ENCODE measurements around the gene TSACC. TPM values are rescaled to one million over a fixed set of nuclear protein-coding genes. Genes with fewer than 3 reads are reported as not detected.

The TSACC gene
- total and polyA plus RNA-seq, 2 of the 8 experiments (the other 6 are each of a cell fraction or from before 2014, with no cell fraction given): 1.0 to 5.0 TPM

DNA sequence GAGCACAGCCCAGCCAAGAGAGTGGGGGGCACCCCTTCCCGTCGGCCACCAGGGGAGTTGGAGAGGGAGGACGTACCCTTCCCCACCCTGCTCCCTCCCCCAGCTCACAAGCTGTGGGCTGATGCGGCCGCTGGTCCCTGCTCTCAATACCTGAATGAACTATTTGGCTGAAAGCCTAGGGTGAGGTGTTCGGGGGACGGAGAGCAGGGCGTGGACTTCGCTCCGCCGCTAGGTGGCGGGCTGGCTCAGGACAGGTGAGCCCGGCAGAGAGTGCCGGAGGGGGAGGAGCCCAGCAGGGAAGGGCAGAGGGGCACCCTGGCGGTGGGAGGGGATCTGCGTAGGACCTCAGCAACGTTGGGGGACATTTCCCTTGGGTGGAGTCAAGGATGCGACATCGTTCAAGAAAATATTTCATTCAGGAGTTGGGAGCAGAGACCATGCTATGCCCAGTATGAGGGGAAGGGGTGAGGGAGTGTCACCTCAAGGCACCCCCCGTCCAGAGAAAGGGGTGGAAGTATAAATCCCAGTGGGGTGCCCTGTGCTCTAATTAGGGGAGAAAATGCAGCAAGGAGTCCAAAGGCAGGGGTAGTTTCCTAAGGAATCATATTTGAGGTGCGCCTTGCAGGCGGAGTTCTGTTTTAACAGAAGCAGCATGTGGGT, 18.7 kb downstream of the TSACC start:
- POLR2A ChIA-PET (ENCODE audit: partially characterized antibody): interaction anchor here (0.7 to 2.0 kb wide), 5 partner anchors 9 to 75 kb away, joined by 3 to 7 read pairs (median 3); partner anchors contain the start of gene RHBG
- TF ChIP-seq CBX5 (IDR thresholded peaks at IDR 0.05; ENCODE audit: low read depth, low read length) (no peak), BCL11A (IDR thresholded peaks at IDR 0.05; ENCODE audit: low read depth in 2 of 2, low read length in 2 of 2) (no peak), TCF12 (IDR thresholded peaks at IDR 0.05; ENCODE audit: low read depth, low read length) (no peak), EZH2 (IDR thresholded peaks at IDR 0.05; ENCODE audit: low read depth, low read length, severe bottlenecking) (no peak), TEAD4 (IDR thresholded peaks at IDR 0.05; ENCODE audit: low read depth, low read length) (peak; percentile 68; the same call in 1 of the 2 replicates), GTF2F1 (IDR thresholded peaks at IDR 0.05; ENCODE audit: borderline replicate concordance, low read depth, low read length) (no peak), GABPA (IDR thresholded peaks at IDR 0.05; ENCODE audit: borderline replicate concordance, insufficient read depth, low read length) (no peak), BACH1 (IDR thresholded peaks at IDR 0.05; ENCODE audit: low read length) (0 out of 2 replicates have a peak, but pooled peaks have one; percentile 27), KDM1A (IDR thresholded peaks at IDR 0.05; ENCODE audit: borderline replicate concordance, low read length) (no peak; the same call in 1 of the 2 replicates), HDAC2 (IDR thresholded peaks at IDR 0.05; ENCODE audit: borderline replicate concordance in 1 of 2, low read depth in 2 of 2, low read length in 2 of 2) (no peak; a peak in 2 of 4 replicates), POLR2AphosphoS5 (IDR thresholded peaks at IDR 0.05; ENCODE audit: low read depth, low read length) (peak; percentile 42; the same call in 1 of the 2 replicates)

More for the DNA sequence above, 18.7 kb downstream of the TSACC start:
- Histone ChIP-seq H3K14ac (ENCODE audit: insufficient read length) (no peak overlapping the region), H3K79me2 (ENCODE audit: control insufficient read depth in 1 of 2, insufficient read depth in 2 of 2, low read length in 2 of 2) (no peaks in the 10 kb centered on the region), H4K91ac (replicated peaks; ENCODE audit: insufficient read length, low read length) (no peak overlapping the region), H4K5ac (ENCODE audit: insufficient read length, low read depth, low read length) (no peak overlapping the region), H3K9ac (replicated peaks in 1 of 4; ENCODE audit: extremely low read depth in 1 of 4, low read depth in 3 of 4, low read length in 3 of 4) (no peak overlapping the region), H3K4ac (replicated peaks; ENCODE audit: insufficient read length, low read depth, low read length) (no peak overlapping the region), H2AK5ac (ENCODE audit: low read depth, low read length) (no peak overlapping the region), H3K18ac (ENCODE audit: extremely low read depth, low read length) (peak overlapping the region; percentile 48; the same call in 1 of the 2 replicates), H2AFZ (ENCODE audit: low read length) (peak overlapping the region; percentile 37), H3K4me1 (replicated peaks in 1 of 4; ENCODE audit: control insufficient read depth in 3 of 4, insufficient read depth in 4 of 4, low read length in 3 of 4) (peaks cover 0 to 4% (median 2%) of the 10 kb centered on the region in 4 experiments; a peak in 3 of 7 replicates), H2BK5ac (ENCODE audit: low read depth, low read length) (no peak overlapping the region), H3K23me2 (ENCODE audit: low read depth, low read length) (peaks cover 6% of the 10 kb centered on the region; the same call in 1 of the 2 replicates), H3K4me3 (ENCODE audit: extremely low read depth in 1 of 4, insufficient read depth in 2 of 4, low read depth in 3 of 4, low read length in 4 of 4) (peak overlapping the region; percentile 27 to 58 (median 42); a peak in 6 of 8 replicates), H3K4me2 (ENCODE audit: insufficient read depth in 1 of 2, low read depth in 2 of 2, low read length in 2 of 2) (peak overlapping the region; percentile 49 to 80), H3K9me3 (ENCODE audit: insufficient read depth in 2 of 2, low read depth in 1 of 2, low read length in 1 of 2) (no peaks in the 10 kb centered on the region), H3K36me3 (ENCODE audit: control insufficient read depth in 2 of 4, insufficient read depth in 4 of 4, low read length in 3 of 4) (no peaks in the 10 kb centered on the region), H2BK120ac (replicated peaks; ENCODE audit: low read depth, low read length) (peak overlapping the region; percentile 34), H3K79me1 (ENCODE audit: low read depth, low read length) (no peaks in the 10 kb centered on the region), H4K8ac (ENCODE audit: extremely low read depth, insufficient read depth, low read length) (no peak overlapping the region), H4K20me1 (replicated peaks in 1 of 2; ENCODE audit: control insufficient read depth in 1 of 2, insufficient read depth in 2 of 2, low read length in 2 of 2) (no peaks in the 10 kb centered on the region), H3K56ac (replicated peaks; ENCODE audit: insufficient read length, low read depth, low read length) (no peak overlapping the region), H3K27me3 (replicated peaks in 1 of 4; ENCODE audit: control insufficient read depth in 3 of 4, extremely low read depth in 1 of 4, insufficient read depth in 3 of 4, low read length in 3 of 4) (no peaks in the 10 kb centered on the region; a peak in 1 of 7 replicates), H2BK15ac (ENCODE audit: low read length) (0 out of 2 replicates have a peak overlapping the region, but pooled peaks have one; percentile 61), H3K27ac (ENCODE audit: low read depth, low read length) (no peak overlapping the region), H2BK12ac (ENCODE audit: low read depth, low read length) (peak overlapping the region; percentile 60; the same call in 1 of the 2 replicates), H3K23ac (ENCODE audit: insufficient read length) (no peak overlapping the region), H2BK20ac (ENCODE audit: low read length) (peak overlapping the region; percentile 86; the same call in 1 of the 2 replicates)
- FAIRE-seq (peak; percentile 45), DNase-seq (ENCODE audit: low read depth in 1 of 2, low spot score in 2 of 2) (peak; percentile 84 to 92)
- 10% methylated on average over 22 of the region's 22 CpGs; no CpG with 5 or more reads in 1 of the 2 experiments for WGBS, 2 experiments (ENCODE audit: extremely low coverage in 1 of 2, insufficient coverage in 1 of 2, insufficient read length in 1 of 2, insufficient replicate concordance in 2 of 2, low coverage in 1 of 2, low lambda C conversion rate in 2 of 2, missing lambda C conversion rate in 1 of 2)
- CTCF ChIA-PET (ENCODE audit: partially characterized antibody): interaction anchor here (0.6 to 6.1 kb wide), 27 partner anchors 8 to 257 kb away, joined by 3 to 53 read pairs (median 4); partner anchors contain the start of genes CCT3 and TSACC

Measured in H1 (cell line).